Calu3 (cell line): Measurements from ENCODE around the gene ANO4. TPM values are rescaled to one million over a fixed set of nuclear protein-coding genes. Genes with fewer than 3 reads are reported as not detected.

Experiments
- BruUV-seq: library from RNA; stranded (reverse); fragments of 400-500 nt; replicated peaks from 2 replicates; lab custom pipeline; 2021; lab: Mats Ljungman, UMichigan
- CTCF ChIA-PET: fragments of 300-600 bp; sonication (Branson Sonifier 250); formaldehyde crosslinking; loops from one replicate; lab custom pipeline; 2022; ENCODE audit warnings: antibody characterized with exemption; lab: Charles Lee
- DNase-seq: peaks from one replicate; pipeline ENCODE4 v3.0.0; 2022
- H3K27ac Mint-ChIP-seq: one replicate; pipeline ENCODE4 v1.8.0; 2022; ENCODE audit warnings: mixed read lengths; ENCODE audit not compliant: unreplicated experiment
- H3K27me3 Mint-ChIP-seq: one replicate; pipeline ENCODE4 v1.8.0; 2022; ENCODE audit warnings: mixed read lengths; ENCODE audit not compliant: unreplicated experiment
- H3K36me3 Mint-ChIP-seq: one replicate; pipeline ENCODE4 v1.8.0; 2022; ENCODE audit warnings: mild to moderate bottlenecking, moderate library complexity, mixed read lengths; ENCODE audit not compliant: insufficient read depth, unreplicated experiment
- H3K4me1 Mint-ChIP-seq: one replicate; pipeline ENCODE4 v1.8.0; 2022; ENCODE audit warnings: mild to moderate bottlenecking, low read depth, mixed read lengths; ENCODE audit not compliant: unreplicated experiment
- H3K4me3 Mint-ChIP-seq: one replicate; pipeline ENCODE4 v1.8.0; 2022; ENCODE audit warnings: mild to moderate bottlenecking, low read depth, moderate library complexity, mixed read lengths; ENCODE audit not compliant: unreplicated experiment
- H3K9me3 Mint-ChIP-seq: one replicate; pipeline ENCODE4 v1.8.0; 2022; ENCODE audit warnings: low read depth, mixed read lengths; ENCODE audit not compliant: unreplicated experiment
- intact Hi-C: fragments of 100-400 bp; cut with micrococcal nuclease; formaldehyde crosslinking; loops from one replicate; pipeline ENCODE4 v1.10.0; 2022; ENCODE audit not compliant: unreplicated experiment
- total RNA-seq: library from RNA; stranded (reverse); gene quantifications from 2 replicates; pipeline ENCODE4 v1.2.3, GENCODE V29; 2022
- TF ChIP-seq, protein P1 (sequence below): fragments of 200-600 bp; IDR thresholded peaks from one replicate; pipeline ENCODE4 v1.8.0; 2022; ENCODE audit warnings: antibody characterized with exemption; ENCODE audit not compliant: unreplicated experiment

ANO4 gene
- total RNA-seq, 1 experiment from 2014 or later: 1.9 TPM

DNA sequence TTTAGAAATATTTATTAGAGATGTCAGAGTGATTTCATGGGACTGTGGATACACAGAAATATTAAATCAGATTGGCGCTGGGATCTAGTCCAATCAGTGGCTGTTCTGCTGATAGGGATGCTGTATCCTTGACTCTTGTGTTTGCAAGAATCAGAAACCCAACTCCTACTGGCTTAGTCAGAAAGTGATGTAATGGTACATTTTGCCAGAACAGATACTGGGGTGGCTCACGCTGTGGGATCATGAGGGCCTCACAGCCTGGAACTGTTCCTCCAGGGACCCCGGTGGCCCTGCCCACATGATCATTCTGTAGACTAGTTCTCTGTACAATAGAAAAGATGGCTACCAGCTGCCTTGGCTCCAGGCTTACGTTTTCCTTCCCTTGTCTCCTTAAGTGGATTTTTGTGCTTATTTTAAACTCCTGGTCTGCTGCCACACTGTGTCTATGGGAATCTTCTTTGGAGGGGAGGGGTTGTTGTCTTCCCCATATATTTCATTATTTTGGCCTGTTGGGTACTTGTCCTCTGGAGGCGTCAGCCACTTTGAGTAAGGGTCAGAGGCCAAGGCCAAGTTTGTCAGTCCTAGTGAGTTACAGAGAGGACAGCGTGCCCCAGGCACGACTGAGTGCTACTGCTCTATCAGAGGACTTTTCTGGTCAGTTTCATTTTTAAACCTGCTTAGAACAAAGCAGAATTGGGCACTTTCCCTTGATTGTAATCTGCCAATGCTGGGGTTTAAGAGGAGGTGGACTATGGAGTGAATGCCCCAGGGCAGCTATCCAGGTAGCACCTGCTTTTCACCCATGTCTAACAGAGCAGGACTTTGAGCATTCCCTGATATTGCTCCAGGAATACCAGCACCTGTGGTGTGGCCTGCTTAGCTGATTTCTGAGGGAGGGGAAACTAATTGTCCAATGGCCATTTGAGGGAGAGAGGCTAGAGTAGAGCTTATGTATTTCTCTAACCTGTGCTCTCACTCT, 251.2 kb downstream of the ANO4 start:
- BruUV-seq: no TSS peak
- Mint-ChIP-seq H3K27ac (no peak overlapping the region), H3K9me3 (no peaks in the 10 kb centered on the region), H3K27me3 (no peaks in the 10 kb centered on the region), H3K4me1 (peaks cover 30% of the 10 kb centered on the region), H3K36me3 (no peaks in the 10 kb centered on the region), H3K4me3 (no peak overlapping the region)
- intact Hi-C loops: no loop called here
- DNase-seq: no peak
- TF ChIP-seq, protein P1, sequence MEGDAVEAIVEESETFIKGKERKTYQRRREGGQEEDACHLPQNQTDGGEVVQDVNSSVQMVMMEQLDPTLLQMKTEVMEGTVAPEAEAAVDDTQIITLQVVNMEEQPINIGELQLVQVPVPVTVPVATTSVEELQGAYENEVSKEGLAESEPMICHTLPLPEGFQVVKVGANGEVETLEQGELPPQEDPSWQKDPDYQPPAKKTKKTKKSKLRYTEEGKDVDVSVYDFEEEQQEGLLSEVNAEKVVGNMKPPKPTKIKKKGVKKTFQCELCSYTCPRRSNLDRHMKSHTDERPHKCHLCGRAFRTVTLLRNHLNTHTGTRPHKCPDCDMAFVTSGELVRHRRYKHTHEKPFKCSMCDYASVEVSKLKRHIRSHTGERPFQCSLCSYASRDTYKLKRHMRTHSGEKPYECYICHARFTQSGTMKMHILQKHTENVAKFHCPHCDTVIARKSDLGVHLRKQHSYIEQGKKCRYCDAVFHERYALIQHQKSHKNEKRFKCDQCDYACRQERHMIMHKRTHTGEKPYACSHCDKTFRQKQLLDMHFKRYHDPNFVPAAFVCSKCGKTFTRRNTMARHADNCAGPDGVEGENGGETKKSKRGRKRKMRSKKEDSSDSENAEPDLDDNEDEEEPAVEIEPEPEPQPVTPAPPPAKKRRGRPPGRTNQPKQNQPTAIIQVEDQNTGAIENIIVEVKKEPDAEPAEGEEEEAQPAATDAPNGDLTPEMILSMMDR: no peak
- CTCF ChIA-PET: no interaction called here

DNA sequence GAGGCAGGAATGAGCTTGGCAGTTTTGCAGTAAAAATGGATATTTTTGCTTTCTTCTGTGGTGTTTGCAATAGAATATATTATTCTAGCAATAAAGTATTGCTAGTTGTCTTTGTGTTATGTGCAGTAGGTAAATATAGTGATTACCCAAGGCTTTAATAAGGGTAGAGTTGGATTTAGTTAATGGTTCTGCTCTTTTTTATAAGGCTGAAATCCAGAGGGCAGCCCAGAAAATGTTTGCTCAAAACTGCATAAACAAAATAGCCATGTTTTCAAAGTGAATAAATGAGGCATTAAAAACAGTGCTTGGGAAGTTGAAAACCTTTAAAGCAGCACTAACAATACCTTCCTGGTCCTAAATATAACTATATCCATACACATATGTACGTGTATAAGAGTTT, 253.1 kb downstream of the ANO4 start:
- CTCF ChIA-PET: no interaction called here

DNA sequence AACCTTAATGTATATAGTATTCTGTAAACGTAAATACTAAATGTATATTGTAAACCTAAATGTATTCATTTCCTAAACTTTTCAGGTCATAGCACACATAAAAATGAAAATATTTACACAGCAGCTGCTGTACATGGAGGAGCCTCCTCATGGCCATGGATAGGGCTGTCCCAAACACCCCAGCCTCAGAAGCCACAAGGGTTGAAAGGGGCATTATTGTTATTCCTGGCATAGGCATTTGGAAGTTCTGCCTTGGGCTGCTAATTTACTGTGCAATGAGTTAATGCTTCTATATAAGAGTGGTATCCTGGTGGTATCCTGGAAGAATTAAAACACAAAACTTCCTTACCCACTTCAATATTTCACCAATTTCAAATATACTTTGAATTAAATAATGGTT, 256.1 kb downstream of the ANO4 start:
- Mint-ChIP-seq H3K9me3 (no peaks in the 10 kb centered on the region), H3K27me3 (no peaks in the 10 kb centered on the region), H3K4me1 (peaks cover 26% of the 10 kb centered on the region), H3K4me3 (no peak overlapping the region), H3K27ac (no peak overlapping the region), H3K36me3 (peaks cover 9% of the 10 kb centered on the region)
- CTCF ChIA-PET: interaction anchor here (0.5 kb wide), 1 partner anchor 78 kb away, joined by 3 read pairs; no protein-coding TSS in a partner anchor
- intact Hi-C loops: loop anchor here (5.0 kb wide), 1 partner anchor 33 kb away; no protein-coding TSS in a partner anchor
- no TSS peak for BruUV-seq
- TF ChIP-seq, protein P1: no peak
- DNase-seq: no peak

More for the DNA sequence above, 253.1 kb downstream of the ANO4 start:
- intact Hi-C loops: no loop called here
- peaks cover 9% of the 10 kb centered on the region for H3K36me3 Mint-ChIP-seq
- no TSS peak for BruUV-seq
- H3K4me1 Mint-ChIP-seq: peaks cover 29% of the 10 kb centered on the region
- H3K27ac Mint-ChIP-seq: no peak overlapping the region
- TF ChIP-seq, protein P1: no peak
- H3K9me3 Mint-ChIP-seq: no peaks in the 10 kb centered on the region
- no peaks in the 10 kb centered on the region for H3K27me3 Mint-ChIP-seq
- H3K4me3 Mint-ChIP-seq: no peak overlapping the region
- DNase-seq: no peak

DNA sequence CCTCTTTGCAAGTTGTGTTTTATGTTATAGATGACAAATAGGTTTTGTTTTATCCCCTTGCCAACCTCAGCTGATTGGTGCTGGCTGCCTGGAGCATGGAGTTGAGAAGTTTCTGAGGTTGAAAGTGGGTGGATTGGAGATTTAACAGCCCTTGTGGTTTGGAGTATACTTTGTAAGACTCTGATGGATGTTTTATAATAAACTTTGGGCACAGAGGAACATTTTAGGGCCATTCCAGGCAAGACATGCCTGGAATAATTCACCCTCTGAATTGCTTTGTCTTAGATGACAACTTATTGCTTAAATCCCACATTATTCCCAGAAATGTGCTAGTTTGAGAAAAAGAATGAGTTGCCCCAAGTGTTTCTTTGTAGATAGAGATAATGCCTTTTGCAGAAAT, 256.6 kb downstream of the ANO4 start:
- intact Hi-C loops: loop anchor here (5.0 kb wide), 1 partner anchor 34 kb away; no protein-coding TSS in a partner anchor
- Mint-ChIP-seq H3K4me1 (peaks cover 26% of the 10 kb centered on the region), H3K27me3 (no peaks in the 10 kb centered on the region), H3K27ac (peak overlapping the region; percentile 71), H3K9me3 (no peaks in the 10 kb centered on the region), H3K36me3 (peaks cover 9% of the 10 kb centered on the region), H3K4me3 (no peak overlapping the region)
- CTCF ChIA-PET: interaction anchor here (0.5 kb wide), 1 partner anchor 78 kb away, joined by 3 read pairs; no protein-coding TSS in a partner anchor
- DNase-seq: no peak
- BruUV-seq: no TSS peak
- TF ChIP-seq, protein P1: no peak
